ENCODE results near the gene KCNH6.

The KCNH6 gene

GRCh38 chr17:63538693-63539595 lies 15.8 kb downstream of the KCNH6 start:
- H3K4me1 Mint-ChIP-seq (ENCODE audit: low read depth): peaks cover 10% of the 10 kb centered on the region
- no peak overlapping the region for H3K4me3 Mint-ChIP-seq
- intact Hi-C loops (cut with micrococcal nuclease): no loop called here
- no peaks in the 10 kb centered on the region for H3K36me3 Mint-ChIP-seq (ENCODE audit: low read depth)
- no peaks in the 10 kb centered on the region for H3K9me3 Mint-ChIP-seq
- no peak overlapping the region for H3K27ac Mint-ChIP-seq
- H3K27me3 Mint-ChIP-seq: peaks cover 42% of the 10 kb centered on the region

- Mint-ChIP-seq H3K27ac (no peak overlapping the region), H3K27me3 (peaks cover 33% of the 10 kb centered on the region), H3K36me3 (ENCODE audit: low read depth) (no peaks in the 10 kb centered on the region), H3K9me3 (no peaks in the 10 kb centered on the region), H3K4me1 (ENCODE audit: low read depth) (peaks cover 10% of the 10 kb centered on the region), H3K4me3 (no peak overlapping the region)
- intact Hi-C loops (cut with micrococcal nuclease): no loop called here
These were observed 17.4 kb downstream of the KCNH6 start for GRCh38 chr17:63540590-63540989.

DNA sequence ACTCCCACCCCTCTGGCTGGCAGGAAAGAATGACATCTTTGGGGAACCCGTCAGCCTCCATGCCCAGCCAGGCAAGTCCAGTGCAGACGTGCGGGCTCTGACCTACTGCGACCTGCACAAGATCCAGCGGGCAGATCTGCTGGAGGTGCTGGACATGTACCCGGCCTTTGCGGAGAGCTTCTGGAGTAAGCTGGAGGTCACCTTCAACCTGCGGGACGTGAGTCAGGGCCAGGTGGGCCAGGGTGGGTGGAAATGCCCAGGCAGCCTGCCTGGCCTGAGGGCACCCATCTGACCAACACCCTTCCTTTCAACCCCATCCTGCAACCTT lies 19.0 kb downstream of the KCNH6 start:
- Mint-ChIP-seq H3K4me3 (no peak overlapping the region), H3K27ac (no peak overlapping the region), H3K9me3 (no peaks in the 10 kb centered on the region), H3K36me3 (ENCODE audit: low read depth) (no peaks in the 10 kb centered on the region), H3K4me1 (ENCODE audit: low read depth) (peaks cover 10% of the 10 kb centered on the region), H3K27me3 (peaks cover 30% of the 10 kb centered on the region)
- intact Hi-C loops (cut with micrococcal nuclease): no loop called here

DNA sequence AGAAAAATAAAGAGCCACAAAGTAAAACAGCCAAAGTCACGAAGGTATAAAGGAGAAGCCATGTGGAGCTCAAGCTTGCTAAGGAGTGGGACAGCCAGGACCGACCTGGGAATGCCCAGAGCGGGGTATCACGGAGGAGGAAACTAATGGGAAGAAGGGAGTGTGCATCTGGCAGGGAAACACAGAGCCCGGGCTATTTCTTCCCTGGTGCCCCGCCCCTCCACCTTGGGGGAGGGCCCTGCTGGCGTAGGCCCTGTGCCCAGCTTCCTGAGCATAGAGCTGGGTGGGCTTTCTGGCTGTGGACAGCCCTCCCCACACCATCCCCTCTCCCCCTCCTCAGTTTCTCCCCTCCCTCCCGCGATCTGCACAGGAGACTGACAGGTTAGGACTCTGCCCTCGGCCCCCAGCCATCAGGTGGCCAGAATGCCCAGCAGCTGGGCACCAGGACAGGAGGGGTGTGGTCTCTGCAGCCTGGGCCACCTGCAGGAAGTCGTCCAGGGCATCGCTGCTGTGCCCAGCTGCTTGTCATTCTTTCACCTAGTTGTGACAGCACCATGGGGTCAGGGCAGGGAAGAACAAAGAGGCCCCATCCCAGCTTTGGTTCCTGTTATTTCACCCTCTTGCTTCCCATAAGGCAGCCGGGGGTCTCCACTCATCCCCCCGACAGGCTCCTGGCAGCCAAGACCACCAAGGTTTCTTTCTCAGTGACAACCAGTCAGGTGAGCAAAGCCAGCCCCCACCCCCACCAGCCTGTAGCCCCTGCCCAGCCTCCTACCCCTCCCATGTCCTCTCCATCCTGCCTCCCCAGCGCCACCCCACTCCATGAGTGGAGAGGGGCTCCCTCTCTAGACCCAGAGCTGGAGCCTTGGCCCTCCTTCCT lies 20.0 kb downstream of the KCNH6 start:
- intact Hi-C loops (cut with micrococcal nuclease): no loop called here
- H3K27me3 Mint-ChIP-seq: peaks cover 20% of the 10 kb centered on the region
- no peak overlapping the region for H3K27ac Mint-ChIP-seq
- no peaks in the 10 kb centered on the region for H3K36me3 Mint-ChIP-seq (ENCODE audit: low read depth)
- H3K4me3 Mint-ChIP-seq: no peak overlapping the region
- H3K4me1 Mint-ChIP-seq (ENCODE audit: low read depth): peaks cover 10% of the 10 kb centered on the region
- no peaks in the 10 kb centered on the region for H3K9me3 Mint-ChIP-seq

DNA sequence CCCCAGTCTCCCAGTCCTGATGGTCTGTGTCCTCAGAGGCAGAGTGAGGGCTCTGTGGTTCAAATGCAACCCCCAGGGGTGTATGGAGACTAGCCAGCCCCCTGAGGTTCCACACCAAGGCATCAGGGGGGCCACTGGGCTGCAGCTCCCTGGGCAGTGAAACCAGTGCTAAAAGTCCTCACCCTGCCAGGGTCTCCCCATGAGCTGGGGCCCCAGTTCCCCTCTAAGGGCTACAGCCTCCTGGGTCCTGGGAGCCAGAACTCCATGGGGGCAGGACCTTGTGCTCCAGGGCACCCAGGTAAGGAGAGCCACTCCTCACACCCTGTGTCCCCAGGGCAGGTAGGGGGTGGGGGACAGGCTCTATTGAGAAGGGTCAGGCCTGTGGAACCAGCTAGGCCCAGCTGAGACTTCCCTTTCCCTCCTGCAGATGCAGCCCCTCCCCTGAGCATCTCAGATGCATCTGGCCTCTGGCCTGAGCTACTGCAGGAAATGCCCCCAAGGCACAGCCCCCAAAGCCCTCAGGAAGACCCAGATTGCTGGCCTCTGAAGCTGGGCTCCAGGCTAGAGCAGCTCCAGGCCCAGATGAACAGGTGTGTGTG lies 20.8 kb downstream of the KCNH6 start:
- Mint-ChIP-seq H3K4me3 (no peak overlapping the region), H3K36me3 (ENCODE audit: low read depth) (no peaks in the 10 kb centered on the region), H3K27ac (no peak overlapping the region), H3K9me3 (no peaks in the 10 kb centered on the region), H3K4me1 (ENCODE audit: low read depth) (peaks cover 5% of the 10 kb centered on the region), H3K27me3 (peaks cover 13% of the 10 kb centered on the region)
- intact Hi-C loops (cut with micrococcal nuclease): no loop called here

DNA sequence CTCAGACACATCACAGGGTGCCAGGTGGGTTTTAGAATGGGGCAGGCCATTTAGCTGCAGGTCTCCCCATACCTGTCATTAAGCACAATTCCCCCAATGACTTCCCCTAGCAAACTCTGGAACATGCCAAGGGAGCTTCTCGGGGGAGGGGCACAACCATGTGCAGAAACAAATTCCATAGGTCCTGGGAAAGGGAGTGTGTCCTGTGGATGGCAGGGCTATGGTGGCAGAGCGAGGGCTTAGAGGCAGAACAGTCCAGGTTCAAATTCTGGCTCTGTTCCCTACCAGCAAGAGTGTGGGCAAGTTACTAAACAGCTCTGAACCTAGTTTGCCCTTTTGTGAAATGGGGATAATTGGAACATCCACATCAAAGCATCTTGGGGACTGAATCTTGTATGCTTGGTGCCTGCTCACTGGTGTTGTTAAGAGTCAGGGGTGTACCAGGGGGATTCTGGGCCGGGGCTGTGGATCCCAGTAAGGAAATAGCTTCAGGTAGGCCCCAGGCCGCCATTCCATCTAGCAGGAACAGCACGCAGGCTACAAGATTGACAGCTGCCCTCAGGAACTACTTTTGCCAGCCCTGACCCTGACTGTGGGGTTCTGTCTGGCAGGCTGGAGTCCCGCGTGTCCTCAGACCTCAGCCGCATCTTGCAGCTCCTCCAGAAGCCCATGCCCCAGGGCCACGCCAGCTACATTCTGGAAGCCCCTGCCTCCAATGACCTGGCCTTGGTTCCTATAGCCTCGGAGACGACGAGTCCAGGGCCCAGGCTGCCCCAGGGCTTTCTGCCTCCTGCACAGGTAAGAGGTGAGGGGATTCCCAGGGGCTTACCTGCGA lies 21.5 kb downstream of the KCNH6 start:
- Mint-ChIP-seq H3K27me3 (peaks cover 5% of the 10 kb centered on the region), H3K9me3 (no peaks in the 10 kb centered on the region), H3K4me1 (ENCODE audit: low read depth) (peaks cover 8% of the 10 kb centered on the region), H3K27ac (no peak overlapping the region), H3K36me3 (ENCODE audit: low read depth) (no peaks in the 10 kb centered on the region), H3K4me3 (no peak overlapping the region)
- intact Hi-C loops (cut with micrococcal nuclease): no loop called here

DNA sequence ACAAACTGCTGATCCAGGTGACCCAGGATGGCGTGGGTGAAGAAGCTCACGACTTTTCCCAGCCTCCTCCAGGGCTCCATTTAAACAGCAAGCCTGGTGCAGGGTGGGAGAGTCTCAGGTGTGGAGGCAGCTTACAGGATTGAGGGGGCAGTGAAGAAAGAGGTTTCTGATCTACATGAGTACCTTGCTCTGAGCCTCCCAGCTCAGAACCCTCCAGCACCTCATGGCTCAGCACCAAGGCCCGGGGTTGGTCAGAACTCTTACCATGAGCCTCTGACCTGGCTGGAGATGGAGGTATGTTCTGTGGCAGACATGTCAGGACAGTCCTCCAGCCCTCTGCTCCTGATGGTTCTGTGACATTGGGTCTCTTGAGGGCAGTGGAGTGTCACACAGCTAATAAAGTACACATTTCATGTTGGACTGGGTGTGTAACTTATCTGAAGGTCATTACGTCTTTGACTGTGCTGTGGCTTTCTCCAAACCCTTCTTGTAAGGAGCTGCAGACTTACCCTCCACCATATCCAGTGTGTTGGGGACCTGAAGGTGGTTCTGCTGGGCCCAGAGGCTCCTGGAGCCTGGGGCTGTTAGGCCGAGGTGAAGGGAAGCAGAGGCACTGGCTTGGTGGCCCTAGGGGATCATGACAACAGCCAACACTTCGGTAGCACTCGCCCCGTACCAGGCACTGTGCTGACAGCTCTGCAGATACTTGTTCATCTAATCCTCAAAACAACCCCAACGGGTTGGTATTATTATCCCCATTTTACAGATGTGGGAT lies 23.3 kb downstream of the KCNH6 start:
- peaks cover 15% of the 10 kb centered on the region for H3K36me3 Mint-ChIP-seq (ENCODE audit: low read depth)
- intact Hi-C loops (cut with micrococcal nuclease): no loop called here
- H3K4me1 Mint-ChIP-seq (ENCODE audit: low read depth): peaks cover 15% of the 10 kb centered on the region
- no peak overlapping the region for H3K27ac Mint-ChIP-seq
- H3K27me3 Mint-ChIP-seq: no peaks in the 10 kb centered on the region
- H3K9me3 Mint-ChIP-seq: no peaks in the 10 kb centered on the region
- no peak overlapping the region for H3K4me3 Mint-ChIP-seq

GRCh38 chr17:63547083-63547523 lies 23.9 kb downstream of the KCNH6 start:
- intact Hi-C loops (cut with micrococcal nuclease): no loop called here
- H3K36me3 Mint-ChIP-seq (ENCODE audit: low read depth): peaks cover 21% of the 10 kb centered on the region
- peaks cover 17% of the 10 kb centered on the region for H3K4me1 Mint-ChIP-seq (ENCODE audit: low read depth)
- no peak overlapping the region for H3K4me3 Mint-ChIP-seq
- no peaks in the 10 kb centered on the region for H3K27me3 Mint-ChIP-seq
- no peak overlapping the region for H3K27ac Mint-ChIP-seq
- no peaks in the 10 kb centered on the region for H3K9me3 Mint-ChIP-seq

DNA sequence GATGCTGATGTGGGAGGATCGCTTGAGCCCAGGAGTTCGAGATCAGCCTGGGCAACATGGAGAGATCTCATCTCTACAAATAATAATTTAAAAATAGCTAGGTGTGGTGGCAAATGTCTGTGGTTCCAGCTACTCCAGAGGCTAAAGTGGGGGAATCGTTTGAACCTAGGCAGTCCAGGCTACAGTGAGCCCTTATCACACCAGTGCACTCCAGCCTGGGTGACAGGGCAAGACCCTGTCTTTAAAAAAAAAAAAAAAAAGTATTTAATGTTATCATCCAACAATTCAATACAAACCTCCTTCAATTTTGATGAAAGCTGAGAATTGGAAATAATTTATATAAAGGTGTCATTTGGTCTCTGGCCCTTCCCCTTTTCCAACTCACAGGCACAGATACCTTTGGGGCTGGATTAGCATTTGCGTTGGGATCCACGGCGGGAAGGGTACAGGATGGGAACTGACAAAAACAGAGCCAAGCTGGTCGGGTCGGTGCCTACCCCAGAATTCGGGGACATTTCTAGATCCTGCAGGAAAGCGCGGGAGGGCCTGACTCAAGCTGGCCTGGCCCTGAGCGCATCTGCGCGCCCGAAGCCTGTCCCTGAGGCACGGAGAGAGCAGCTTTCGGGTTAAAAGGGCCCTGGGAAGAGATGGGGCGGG lies 26.3 kb downstream of the KCNH6 start:
- H3K27me3 Mint-ChIP-seq: no peaks in the 10 kb centered on the region
- peaks cover 27% of the 10 kb centered on the region for H3K36me3 Mint-ChIP-seq (ENCODE audit: low read depth)
- peaks cover 36% of the 10 kb centered on the region for H3K4me1 Mint-ChIP-seq (ENCODE audit: low read depth)
- no peaks in the 10 kb centered on the region for H3K9me3 Mint-ChIP-seq
- H3K4me3 Mint-ChIP-seq: peak overlapping the region; percentile 98
- intact Hi-C loops (cut with micrococcal nuclease): no loop called here
- peak overlapping the region; percentile 97 for H3K27ac Mint-ChIP-seq

DNA sequence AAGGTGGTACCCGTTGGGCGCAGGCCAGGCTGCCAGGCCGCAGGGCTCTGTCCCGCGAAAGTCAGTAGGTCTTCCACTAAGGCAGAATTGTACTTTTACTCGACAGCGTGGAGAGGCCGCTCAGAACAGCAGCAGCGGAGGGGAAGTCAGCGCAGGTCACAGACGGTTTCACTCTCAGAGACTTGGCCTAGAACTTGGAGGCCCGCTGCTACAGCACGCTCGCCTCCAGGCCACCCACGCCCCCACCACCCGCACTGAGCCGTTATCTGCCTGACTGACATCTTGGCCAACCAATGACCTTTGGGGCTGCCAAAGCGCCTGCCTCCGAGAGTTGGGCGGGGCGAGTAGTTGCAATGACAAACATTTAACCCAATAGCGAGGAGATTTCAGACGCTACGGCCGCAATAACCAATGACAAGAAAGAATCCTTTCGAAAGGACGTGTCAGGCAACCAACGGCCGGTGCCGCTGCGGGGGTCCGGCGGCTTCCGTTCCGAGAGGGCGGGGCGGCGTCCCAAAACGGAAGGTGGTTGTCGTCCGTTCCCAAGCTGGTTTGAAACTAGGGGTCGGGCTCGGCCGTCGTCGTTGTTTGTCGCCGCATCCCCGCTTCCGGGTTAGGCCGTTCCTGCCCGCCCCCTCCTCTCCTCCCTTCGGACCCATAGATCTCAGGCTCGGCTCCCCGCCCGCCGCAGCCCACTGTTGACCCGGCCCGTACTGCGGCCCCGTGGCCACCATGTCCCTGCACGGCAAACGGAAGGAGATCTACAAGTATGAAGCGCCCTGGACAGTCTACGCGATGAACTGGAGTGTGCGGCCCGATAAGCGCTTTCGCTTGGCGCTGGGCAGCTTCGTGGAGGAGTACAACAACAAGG lies 27.0 kb downstream of the KCNH6 start, which contains the start of gene DCAF7:
Gene DCAF7 (plus strand): TSS at position 532 of the 871 bp plus-strand sequence. CDS start 201 bp downstream, at position 733.
- no peaks in the 10 kb centered on the region for H3K9me3 Mint-ChIP-seq
- intact Hi-C loops (cut with micrococcal nuclease): loop anchor here (1.0 to 5.0 kb wide), 3 partner anchors 47 to 104 kb away; partner anchors contain the start of gene CYB561

DNA sequence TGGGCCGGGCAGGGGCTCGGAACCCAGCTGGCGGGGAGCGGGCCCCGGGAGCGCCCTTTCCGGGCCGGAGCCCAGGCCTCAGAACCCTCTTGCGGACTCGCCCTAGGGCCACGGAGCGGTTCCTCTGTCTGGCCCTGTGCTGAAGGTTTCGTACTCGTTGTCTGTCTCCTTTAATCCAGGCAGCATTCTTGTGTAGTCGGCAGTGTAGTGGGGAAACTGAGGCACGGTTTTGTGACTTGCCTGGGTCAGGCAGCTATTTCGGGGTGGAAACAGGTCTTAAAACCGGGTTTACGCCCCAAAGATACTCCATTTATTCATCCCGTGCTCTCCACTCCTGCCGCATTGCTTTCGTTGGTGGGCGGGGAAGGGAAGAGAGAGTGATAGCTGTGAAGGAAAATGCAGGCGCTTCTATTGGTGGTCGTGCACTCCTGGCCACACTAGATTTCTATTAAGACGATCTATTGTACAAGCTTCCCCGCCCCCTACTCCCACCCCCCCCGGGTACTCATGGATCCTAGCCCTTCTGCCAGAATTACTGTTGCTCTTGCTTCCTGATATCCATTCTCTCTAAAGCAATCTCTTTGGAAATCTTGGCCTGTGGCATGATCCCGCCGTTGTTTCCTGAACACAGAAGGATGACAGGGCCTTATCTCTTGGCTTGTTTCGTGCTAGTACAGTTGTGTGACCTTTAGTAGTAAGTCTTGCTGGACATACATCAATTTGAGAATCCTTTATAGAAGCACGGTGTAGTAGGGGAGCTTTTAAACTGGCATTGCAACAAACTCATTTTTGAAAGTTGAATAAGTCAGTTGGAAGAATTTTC lies 27.9 kb downstream of the KCNH6 start:
- peak overlapping the region; percentile 98 for H3K4me3 Mint-ChIP-seq
- intact Hi-C loops (cut with micrococcal nuclease): loop anchor here (1.0 to 5.0 kb wide), 3 partner anchors 46 to 105 kb away; partner anchors contain the start of gene CYB561
- peak overlapping the region; percentile 97 for H3K27ac Mint-ChIP-seq
- peaks cover 53% of the 10 kb centered on the region for H3K4me1 Mint-ChIP-seq (ENCODE audit: low read depth)
- H3K36me3 Mint-ChIP-seq (ENCODE audit: low read depth): peaks cover 35% of the 10 kb centered on the region
- no peaks in the 10 kb centered on the region for H3K27me3 Mint-ChIP-seq
- H3K9me3 Mint-ChIP-seq: no peaks in the 10 kb centered on the region

More for the DNA sequence above, 27.0 kb downstream of the KCNH6 start, which contains the start of gene DCAF7:
- Mint-ChIP-seq H3K4me1 (ENCODE audit: low read depth) (peaks cover 44% of the 10 kb centered on the region), H3K36me3 (ENCODE audit: low read depth) (peaks cover 27% of the 10 kb centered on the region), H3K27ac (peak within 1 kb of the TSS; percentile 97), H3K4me3 (peak within 1 kb of the TSS; percentile 98), H3K27me3 (no peaks in the 10 kb centered on the region)

All from dendritic cell treated with granulocyte-macrophage colony-stimulating factor and Interleukin-4, amounts not matched to agents 40 ng/mL and 50 ng/mL, for 4 days (primary cell).